Pulmonary artery endothelial cell (primary cell): ENCODE measurements around the gene ESRRB. TPM values are rescaled to one million over a fixed set of nuclear protein-coding genes. Genes with fewer than 3 reads are reported as not detected.

Source experiments
- DNase-seq: peaks from one replicate; pipeline ENCODE4 v3.0.0-alpha.2; 2011; ENCODE audit warnings: low read depth, low spot score
- total RNA-seq: library from RNA; depleted of rRNA; stranded (reverse); fragments of >200 nt; gene quantifications from 2 replicates; pipeline ENCODE4 v1.2.3, GENCODE V29; 2014

The ESRRB gene
- total RNA-seq: not detected in 2 replicates

GRCh38 chr14:76375947-76376404 is at the start of gene ESRRB:
TSS of gene ESRRB (plus strand) at chr14:76376137. CDS start at chr14:76376402, 265 bp downstream.
- no peak for DNase-seq

GRCh38 chr14:76326918-76327689 is 48.8 kb upstream of the ESRRB start:
- no peak for DNase-seq

GRCh38 chr14:76328457-76329137 is 47.3 kb upstream of the ESRRB start:
- no peak for DNase-seq

GRCh38 chr14:76329154-76329928 is 46.6 kb upstream of the ESRRB start:
- DNase-seq: no peak

GRCh38 chr14:76329951-76330350 is 46.0 kb upstream of the ESRRB start:
- DNase-seq: no peak

- no peak for DNase-seq
These were observed 45.3 kb upstream of the ESRRB start for GRCh38 chr14:76330411-76331327.

GRCh38 chr14:76331328-76332011 is 44.5 kb upstream of the ESRRB start:
- DNase-seq: no peak

- DNase-seq: no peak
These were observed 42.3 kb upstream of the ESRRB start for GRCh38 chr14:76333664-76334063.

- DNase-seq: no peak
These were observed 41.6 kb upstream of the ESRRB start for GRCh38 chr14:76334316-76334715.

- no peak for DNase-seq
These were observed 39.1 kb upstream of the ESRRB start for GRCh38 chr14:76336876-76337275.

- no peak for DNase-seq
These were observed 38.0 kb upstream of the ESRRB start for GRCh38 chr14:76337635-76338545.

- no peak for DNase-seq
These were observed 36.0 kb upstream of the ESRRB start for GRCh38 chr14:76339728-76340615.

- DNase-seq: no peak
These were observed 32.6 kb upstream of the ESRRB start for GRCh38 chr14:76343386-76343785.

- no peak for DNase-seq
These were observed 29.4 kb upstream of the ESRRB start for GRCh38 chr14:76346391-76347160.

GRCh38 chr14:76348898-76349297 is 27.0 kb upstream of the ESRRB start:
- peak; percentile 76 for DNase-seq

- no peak for DNase-seq
These were observed 25.9 kb upstream of the ESRRB start for GRCh38 chr14:76349993-76350392.

GRCh38 chr14:76350671-76351070 is 25.3 kb upstream of the ESRRB start:
- DNase-seq: no peak
